Peyer's patch (tissue), 4 donors: ENCODE results near the gene ODF2.

ENCODE experiments used
- CTCF ChIP-seq, 6 experiments: fragments of 450-650 bp in 4 of 6; fragments of 200-600 bp in 2 of 6; sonication (generic) in 1 of 6; IDR thresholded peaks; one replicate each; pipeline ENCODE4 v1.5.1; 2017 to 2019; ENCODE audit warnings: antibody characterized with exemption in 6 of 6, mild to moderate bottlenecking in 3 of 6, moderate library complexity in 1 of 6
- POLR2A ChIP-seq, 2 donors: fragments of 450-650 bp; IDR thresholded peaks; one replicate each; pipeline ENCODE4 v1.5.1; 2017; ENCODE audit warnings: antibody characterized with exemption in 2 of 2, mild to moderate bottlenecking in 2 of 2, moderate library complexity in 2 of 2

GRCh38 chr9:128550226-128550625, 94.4 kb downstream of the ODF2 start:
- TF ChIP-seq CTCF (IDR thresholded peaks at IDR 0.05) (no peak), POLR2A (IDR thresholded peaks at IDR 0.05) (no peak)
